DMS53 (cell line): ENCODE data around the gene R3HDM2.

Experiments
- DNase-seq: peaks from one replicate; lab custom pipeline; 2025; lab: John Stamatoyannopoulos, UW

Gene R3HDM2

GRCh38 chr12:57216014-57216911, 214.6 kb downstream of the R3HDM2 start, which contains the start of gene NXPH4:
TSS of gene NXPH4 (plus strand) at chr12:57216794. CDS start at chr12:57216970, 176 bp downstream.
- peak; percentile 77 for DNase-seq

GRCh38 chr12:57215668-57216013, 215.2 kb downstream of the R3HDM2 start:
- DNase-seq, result peak; percentile 85

- DNase-seq, result no peak
These were observed 215.8 kb downstream of the R3HDM2 start for GRCh38 chr12:57215065-57215464.

- peak; percentile 91 for DNase-seq
These were observed 216.5 kb downstream of the R3HDM2 start for GRCh38 chr12:57214398-57214781.

- DNase-seq, result peak; percentile 48
These were observed 217.0 kb downstream of the R3HDM2 start for GRCh38 chr12:57213763-57214397.

- peak; percentile 96 for DNase-seq
These were observed 217.7 kb downstream of the R3HDM2 start for GRCh38 chr12:57213058-57213715.

GRCh38 chr12:57212701-57213057, 218.2 kb downstream of the R3HDM2 start:
- no peak for DNase-seq

GRCh38 chr12:57211791-57212700, 218.8 kb downstream of the R3HDM2 start:
- DNase-seq, result no peak

- DNase-seq, result no peak
These were observed 219.7 kb downstream of the R3HDM2 start for GRCh38 chr12:57210926-57211692.

- no peak for DNase-seq
These were observed 220.4 kb downstream of the R3HDM2 start for GRCh38 chr12:57210461-57210860.

- no peak for DNase-seq
These were observed 220.9 kb downstream of the R3HDM2 start for GRCh38 chr12:57209916-57210315.

GRCh38 chr12:57208631-57209282, 222.1 kb downstream of the R3HDM2 start:
- no peak for DNase-seq

- DNase-seq, result no peak
These were observed 222.9 kb downstream of the R3HDM2 start for GRCh38 chr12:57207731-57208630.

- no peak for DNase-seq
These were observed 224.9 kb downstream of the R3HDM2 start for GRCh38 chr12:57205931-57206330.

- DNase-seq, result no peak
These were observed 225.7 kb downstream of the R3HDM2 start for GRCh38 chr12:57205186-57205585.

GRCh38 chr12:57204454-57204853, 226.4 kb downstream of the R3HDM2 start:
- DNase-seq, result no peak

- no peak for DNase-seq
These were observed 227.1 kb downstream of the R3HDM2 start for GRCh38 chr12:57203791-57204190.
